Measurements from ENCODE around the gene PLAC1.

- TF ChIP-seq CTCF (conservative IDR thresholded peaks at IDR 0.05; ENCODE audit: low read depth, low read length) (no peak), USF2 (IDR thresholded peaks at IDR 0.05; ENCODE audit: low read depth, low read length) (no peak), POLR2A (IDR thresholded peaks at IDR 0.05; ENCODE audit: low read depth, low read length) (no peak), MXI1 (IDR thresholded peaks at IDR 0.05; ENCODE audit: borderline replicate concordance, low read depth, low read length) (no peak), CEBPB (IDR thresholded peaks at IDR 0.05; ENCODE audit: low read depth, low read length) (0 out of 2 replicates have a peak, but pooled peaks have one; percentile 9), CHD1 (IDR thresholded peaks at IDR 0.05; ENCODE audit: low read depth, low read length) (no peak), RAD21 (IDR thresholded peaks at IDR 0.05; ENCODE audit: low read length) (no peak), MAZ (IDR thresholded peaks at IDR 0.05; ENCODE audit: borderline replicate concordance, low read depth, low read length) (no peak), SMC3 (IDR thresholded peaks at IDR 0.05; ENCODE audit: low read depth, low read length) (no peak), RFX5 (IDR thresholded peaks at IDR 0.05; ENCODE audit: low read depth, low read length) (no peak), BHLHE40 (IDR thresholded peaks at IDR 0.05; ENCODE audit: low read depth, low read length) (no peak), FOS (IDR thresholded peaks at IDR 0.05; ENCODE audit: low read depth, low read length) (no peak), MAFK (IDR thresholded peaks at IDR 0.05; ENCODE audit: low read depth, low read length) (no peak), RCOR1 (IDR thresholded peaks at IDR 0.05; ENCODE audit: insufficient replicate concordance, low read length) (no peak)
Measured at GRCh38 chrX:134580907-134581306, 77.4 kb downstream of the PLAC1 start.

Measured in IMR-90 (cell line).